Testis (tissue), 2 donors: ENCODE data around the gene CHRM2.

Experiments used
- CTCF ChIP-seq, 3 experiments: fragments of 450-650 bp in 2 of 3; fragments of 200-600 bp in 1 of 3; sonication (generic) in 1 of 3; IDR thresholded peaks; one replicate each; pipeline ENCODE4 v1.5.1; 2016 to 2019; ENCODE audit warnings: antibody characterized with exemption in 3 of 3, mild to moderate bottlenecking in 2 of 3, moderate library complexity in 1 of 3
- POLR2A ChIP-seq: fragments of 450-650 bp; IDR thresholded peaks from one replicate; pipeline ENCODE4 v1.6.1; 2017; ENCODE audit warnings: antibody characterized with exemption, mild to moderate bottlenecking, moderate library complexity

GRCh38 chr7:137069249-137069963, 201.0 kb downstream of the CHRM2 start:
- TF ChIP-seq POLR2A = no peak
- no peak for TF ChIP-seq CTCF (IDR thresholded peaks at IDR 0.05)
